GM12878 (cell line): ENCODE results near the gene CALD1. TPM values are rescaled to one million over a fixed set of nuclear protein-coding genes. Genes with fewer than 3 reads are reported as not detected.

ENCODE experiments used
- ATAC-seq: fragments of 200-7000 bp; cut with Tn5 transposase; 3 replicates; pipeline ENCODE4 v1.9.1; 2020; ENCODE audit warnings: mild to moderate bottlenecking, moderate library complexity
- BruUV-seq: library from RNA; stranded (reverse); fragments of 400-500 nt; replicated peaks from 2 replicates; lab custom pipeline; 2021; lab: Mats Ljungman, UMichigan
- CTCF ChIA-PET: fragments of 300-600 bp; sonication (Branson Sonifier 250); formaldehyde crosslinking; extraction: SDS; loops from one replicate; lab custom pipeline; 2021; ENCODE audit warnings: inconsistent platforms; lab: Yijun Ruan, JAX
- POLR2A ChIA-PET: fragments of 350-600 bp; formaldehyde crosslinking; extraction: SDS; loops from one replicate; lab custom pipeline; 2021; ENCODE audit warnings: inconsistent platforms; lab: Charles Lee
- RAD21 ChIA-PET: fragments of 300-600 bp; sonication (Branson Sonifier 250); formaldehyde crosslinking; loops from one replicate; lab custom pipeline; 2023; ENCODE audit warnings: antibody characterized with exemption; ENCODE audit not compliant: unreplicated experiment; lab: Charles Lee
- SMC1A ChIA-PET: fragments of 300-600 bp; sonication (Branson Sonifier 250); formaldehyde crosslinking; loops from one replicate; lab custom pipeline; 2023; ENCODE audit not compliant: unreplicated experiment, uncharacterized antibody; lab: Charles Lee
- DNase-seq: peaks from one replicate; pipeline ENCODE4 v3.0.0-alpha.2; 2011; ENCODE audit warnings: low read depth, low spot score
- FAIRE-seq: peaks from 3 replicates; lab custom pipeline; 2011; peaks lifted over from hg19 to GRCh38; lab: Jason Lieb, UNC
- H2AFZ ChIP-seq: 2 replicates; pipeline ENCODE4 v1.6.0; 2011; ENCODE audit warnings: low read depth, low read length, control low read depth; ENCODE audit not compliant: control insufficient read depth
- H3K27ac ChIP-seq: 2 replicates; pipeline ENCODE4 v1.5.1; 2011; ENCODE audit warnings: control low read depth; ENCODE audit not compliant: control insufficient read depth, insufficient read depth
- H3K27me3 ChIP-seq, 2 experiments: replicated peaks in 1 of 2; 2 replicates each; pipeline versions ENCODE4 v1.6.0 to v1.6.1; 2011; ENCODE audit warnings: low read length in 1 of 2; ENCODE audit not compliant: control insufficient read depth in 2 of 2, insufficient read depth in 2 of 2
- H3K36me3 ChIP-seq, 2 experiments: 2 replicates each; pipeline ENCODE4 v1.5.1; 2011; ENCODE audit warnings: low read length in 1 of 2; ENCODE audit not compliant: control insufficient read depth in 2 of 2, insufficient read depth in 2 of 2
- H3K4me1 ChIP-seq: 2 replicates; pipeline ENCODE4 v1.6.1; 2011; ENCODE audit warnings: mild to moderate bottlenecking, low read length, moderate library complexity, mixed read lengths; ENCODE audit not compliant: control insufficient read depth, insufficient read depth
- H3K4me2 ChIP-seq: 2 replicates; pipeline ENCODE4 v1.6.0; 2011; ENCODE audit warnings: control low read depth; ENCODE audit not compliant: control insufficient read depth, insufficient read depth
- H3K4me3 ChIP-seq: fragments of 200-600 bp; sonication (generic); 2 replicates; pipeline ENCODE4 v1.5.1; 2016
- H3K79me2 ChIP-seq: 2 replicates; pipeline ENCODE4 v1.6.0; 2011; ENCODE audit warnings: low read length; ENCODE audit not compliant: control insufficient read depth, insufficient read depth
- H3K9ac ChIP-seq: 2 replicates; pipeline ENCODE4 v1.8.0; 2011; ENCODE audit warnings: low read length, control low read depth, mixed read lengths; ENCODE audit not compliant: control insufficient read depth, insufficient read depth
- H3K9me3 ChIP-seq: replicated peaks from 3 replicates; pipeline ENCODE4 v1.5.1; 2011; ENCODE audit warnings: mild to moderate bottlenecking, low read length; ENCODE audit not compliant: control insufficient read depth, insufficient read depth
- H4K20me1 ChIP-seq: 2 replicates; pipeline ENCODE4 v1.6.0; 2011; ENCODE audit not compliant: control insufficient read depth, insufficient read depth
- CBX5 ChIP-seq: sonication (generic); IDR thresholded peaks from 2 replicates; pipeline ENCODE4 v1.6.1; 2016; ENCODE audit warnings: low read depth, moderate library complexity, mild to moderate bottlenecking, inconsistent platforms
- MEF2A ChIP-seq: IDR thresholded peaks from 2 replicates; pipeline ENCODE4 v1.6.1; 2011; ENCODE audit warnings: low read depth, mild to moderate bottlenecking, low read length, moderate library complexity; ENCODE audit not compliant: insufficient read depth
- NFYB ChIP-seq: IDR thresholded peaks from 2 replicates; pipeline ENCODE4 v1.6.1; 2011; ENCODE audit warnings: low read depth, mild to moderate bottlenecking, low read length, improper control_type of control experiment, moderate library complexity; ENCODE audit not compliant: insufficient read depth
- NRF1 ChIP-seq: conservative IDR thresholded peaks from 2 replicates; pipeline ENCODE4 v1.6.1; 2011; ENCODE audit warnings: mild to moderate bottlenecking, low read depth, low read length, improper control_type of control experiment
- TAF1 ChIP-seq: IDR thresholded peaks from 2 replicates; pipeline ENCODE4 v1.6.1; 2011; ENCODE audit warnings: mild to moderate bottlenecking, low read depth, low read length, borderline replicate concordance
- WGBS: methylation state at CpG from one replicate; pipeline ENCODE4 v1.1.6; 2016; ENCODE audit warnings: low lambda C conversion rate; ENCODE audit not compliant: insufficient replicate concordance, insufficient coverage; ENCODE audit errors: missing lambda C conversion rate; 5-methylcytosine and 5-hydroxymethylcytosine counted together
- in situ Hi-C: fragments of 300-500 bp; cut with MboI; formaldehyde crosslinking; loops from 9 replicates; pipeline ENCODE4 v1.14.3; 2018; ENCODE audit warnings: mixed read lengths
- intact Hi-C: fragments of 100-400 bp; cut with micrococcal nuclease; formaldehyde crosslinking; loops from one replicate; pipeline ENCODE4 v1.14.2; 2022; ENCODE audit not compliant: unreplicated experiment
- polyA plus RNA-seq, 11 experiments: library from polyadenylated mRNA; depleted of rRNA in 4 of 11; unstranded in 6 of 11; stranded (reverse) in 5 of 11; fragments of >200 nt; fragmentation: Nextera tagmentation in 4 of 11; fragmentation: Illumina TruSeq in 1 of 11; extraction: Ambion mirVana in 4 of 11; extraction: Trizol in 1 of 11; gene quantifications; 1 replicate in 1 of 11; 2 replicates in 10 of 11; pipeline versions ENCODE4 v1.2.1 to v1.2.3, GENCODE V29; 2011 to 2016; ENCODE audit warnings: inconsistent platforms in 2 of 11, missing spikeins in 2 of 11, low read depth in 1 of 11
- total RNA-seq, 4 experiments: library from RNA; depleted of rRNA in 3 of 4; stranded (reverse); fragments of >200 nt in 3 of 4; fragmentation: Illumina TruSeq in 1 of 4; extraction: Trizol in 1 of 4; gene quantifications; 2 replicates each; pipeline versions ENCODE4 v1.2.1 to v1.2.3, GENCODE V29; 2013 to 2021
- TF ChIP-seq, protein P1 (sequence below): fragments of 450-650 bp; formaldehyde crosslinking; IDR thresholded peaks from 2 replicates; pipeline ENCODE4 v1.4.0; 2022; ENCODE audit warnings: mild to moderate bottlenecking, moderate library complexity
- TF ChIP-seq, protein P2 (sequence below): fragments of 450-650 bp; IDR thresholded peaks from 2 replicates; pipeline ENCODE4 v1.6.1; 2017; ENCODE audit warnings: mild to moderate bottlenecking
- TF ChIP-seq, protein P3 (sequence below): IDR thresholded peaks from 2 replicates; pipeline ENCODE4 v1.6.1; 2012; ENCODE audit warnings: mild to moderate bottlenecking, low read depth, low read length

Gene CALD1
- total and polyA plus RNA-seq, 10 of the 15 experiments (the other 5 are each of a cell fraction or from before 2014, with no cell fraction given): 0.03 to 1.3 (median 0.22) TPM

DNA sequence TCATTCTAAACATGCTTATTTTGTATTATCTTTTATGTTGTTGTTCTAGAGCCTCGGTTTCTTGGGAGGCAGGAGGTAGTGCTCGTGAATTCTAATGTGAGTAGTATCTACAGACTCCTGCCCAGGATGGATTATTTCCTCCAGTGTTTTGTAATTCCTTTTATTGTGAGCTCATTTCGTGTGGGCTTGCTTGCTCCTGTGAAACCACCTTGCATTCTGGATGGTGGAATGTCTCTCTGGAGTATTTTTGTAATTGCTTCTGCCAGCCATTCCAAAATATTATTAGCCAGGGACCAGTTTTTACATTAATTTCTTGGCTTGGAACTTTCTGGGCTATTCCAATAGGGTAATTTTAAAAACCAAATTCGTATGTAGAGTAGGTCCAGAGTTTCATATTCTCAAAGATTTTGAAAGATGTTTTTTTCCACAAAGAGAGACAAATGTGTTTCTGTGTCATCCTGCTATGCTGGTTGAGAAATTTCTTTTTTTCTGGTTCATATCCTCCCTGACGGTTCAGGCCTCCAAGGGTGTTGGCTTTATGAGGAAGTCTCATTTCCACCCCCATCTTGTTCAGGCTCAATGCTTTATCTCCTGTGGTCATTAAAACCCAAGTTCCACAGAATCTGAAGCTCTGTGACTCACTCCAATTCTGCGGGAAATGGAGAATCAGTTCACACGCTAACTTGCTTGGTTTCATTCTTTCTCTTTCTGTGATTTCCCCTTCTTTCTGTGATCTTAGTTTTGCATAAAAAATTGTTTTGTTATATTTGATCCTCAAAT is 41.7 kb upstream of the CALD1 start:
- no TSS peak for BruUV-seq
- ATAC-seq: peak; percentile 69
- TF ChIP-seq, protein P1, sequence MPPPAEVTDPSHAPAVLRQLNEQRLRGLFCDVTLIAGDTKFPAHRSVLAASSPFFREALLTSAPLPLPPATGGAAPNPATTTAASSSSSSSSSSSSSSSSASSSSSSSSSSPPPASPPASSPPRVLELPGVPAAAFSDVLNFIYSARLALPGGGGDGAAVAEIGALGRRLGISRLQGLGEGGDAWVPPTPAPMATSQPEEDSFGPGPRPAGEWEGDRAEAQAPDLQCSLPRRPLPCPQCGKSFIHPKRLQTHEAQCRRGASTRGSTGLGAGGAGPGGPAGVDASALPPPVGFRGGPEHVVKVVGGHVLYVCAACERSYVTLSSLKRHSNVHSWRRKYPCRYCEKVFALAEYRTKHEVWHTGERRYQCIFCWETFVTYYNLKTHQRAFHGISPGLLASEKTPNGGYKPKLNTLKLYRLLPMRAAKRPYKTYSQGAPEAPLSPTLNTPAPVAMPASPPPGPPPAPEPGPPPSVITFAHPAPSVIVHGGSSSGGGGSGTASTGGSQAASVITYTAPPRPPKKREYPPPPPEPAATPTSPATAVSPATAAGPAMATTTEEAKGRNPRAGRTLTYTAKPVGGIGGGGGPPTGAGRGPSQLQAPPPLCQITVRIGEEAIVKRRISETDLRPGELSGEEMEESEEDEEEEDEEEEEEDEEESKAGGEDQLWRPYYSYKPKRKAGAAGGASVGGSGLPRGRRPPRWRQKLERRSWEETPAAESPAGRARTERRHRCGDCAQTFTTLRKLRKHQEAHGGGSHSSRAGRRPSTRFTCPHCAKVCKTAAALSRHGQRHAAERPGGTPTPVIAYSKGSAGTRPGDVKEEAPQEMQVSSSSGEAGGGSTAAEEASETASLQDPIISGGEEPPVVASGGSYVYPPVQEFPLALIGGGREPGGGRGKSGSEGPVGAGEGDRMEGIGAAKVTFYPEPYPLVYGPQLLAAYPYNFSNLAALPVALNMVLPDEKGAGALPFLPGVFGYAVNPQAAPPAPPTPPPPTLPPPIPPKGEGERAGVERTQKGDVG: no peak
- no peak for TF ChIP-seq TAF1
- TF ChIP-seq, protein P2, sequence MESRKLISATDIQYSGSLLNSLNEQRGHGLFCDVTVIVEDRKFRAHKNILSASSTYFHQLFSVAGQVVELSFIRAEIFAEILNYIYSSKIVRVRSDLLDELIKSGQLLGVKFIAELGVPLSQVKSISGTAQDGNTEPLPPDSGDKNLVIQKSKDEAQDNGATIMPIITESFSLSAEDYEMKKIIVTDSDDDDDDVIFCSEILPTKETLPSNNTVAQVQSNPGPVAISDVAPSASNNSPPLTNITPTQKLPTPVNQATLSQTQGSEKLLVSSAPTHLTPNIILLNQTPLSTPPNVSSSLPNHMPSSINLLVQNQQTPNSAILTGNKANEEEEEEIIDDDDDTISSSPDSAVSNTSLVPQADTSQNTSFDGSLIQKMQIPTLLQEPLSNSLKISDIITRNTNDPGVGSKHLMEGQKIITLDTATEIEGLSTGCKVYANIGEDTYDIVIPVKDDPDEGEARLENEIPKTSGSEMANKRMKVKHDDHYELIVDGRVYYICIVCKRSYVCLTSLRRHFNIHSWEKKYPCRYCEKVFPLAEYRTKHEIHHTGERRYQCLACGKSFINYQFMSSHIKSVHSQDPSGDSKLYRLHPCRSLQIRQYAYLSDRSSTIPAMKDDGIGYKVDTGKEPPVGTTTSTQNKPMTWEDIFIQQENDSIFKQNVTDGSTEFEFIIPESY: no peak
- TF ChIP-seq NFYB: no peak
- no peak for TF ChIP-seq NRF1
- TF ChIP-seq CBX5: no peak
- TF ChIP-seq, protein P3, sequence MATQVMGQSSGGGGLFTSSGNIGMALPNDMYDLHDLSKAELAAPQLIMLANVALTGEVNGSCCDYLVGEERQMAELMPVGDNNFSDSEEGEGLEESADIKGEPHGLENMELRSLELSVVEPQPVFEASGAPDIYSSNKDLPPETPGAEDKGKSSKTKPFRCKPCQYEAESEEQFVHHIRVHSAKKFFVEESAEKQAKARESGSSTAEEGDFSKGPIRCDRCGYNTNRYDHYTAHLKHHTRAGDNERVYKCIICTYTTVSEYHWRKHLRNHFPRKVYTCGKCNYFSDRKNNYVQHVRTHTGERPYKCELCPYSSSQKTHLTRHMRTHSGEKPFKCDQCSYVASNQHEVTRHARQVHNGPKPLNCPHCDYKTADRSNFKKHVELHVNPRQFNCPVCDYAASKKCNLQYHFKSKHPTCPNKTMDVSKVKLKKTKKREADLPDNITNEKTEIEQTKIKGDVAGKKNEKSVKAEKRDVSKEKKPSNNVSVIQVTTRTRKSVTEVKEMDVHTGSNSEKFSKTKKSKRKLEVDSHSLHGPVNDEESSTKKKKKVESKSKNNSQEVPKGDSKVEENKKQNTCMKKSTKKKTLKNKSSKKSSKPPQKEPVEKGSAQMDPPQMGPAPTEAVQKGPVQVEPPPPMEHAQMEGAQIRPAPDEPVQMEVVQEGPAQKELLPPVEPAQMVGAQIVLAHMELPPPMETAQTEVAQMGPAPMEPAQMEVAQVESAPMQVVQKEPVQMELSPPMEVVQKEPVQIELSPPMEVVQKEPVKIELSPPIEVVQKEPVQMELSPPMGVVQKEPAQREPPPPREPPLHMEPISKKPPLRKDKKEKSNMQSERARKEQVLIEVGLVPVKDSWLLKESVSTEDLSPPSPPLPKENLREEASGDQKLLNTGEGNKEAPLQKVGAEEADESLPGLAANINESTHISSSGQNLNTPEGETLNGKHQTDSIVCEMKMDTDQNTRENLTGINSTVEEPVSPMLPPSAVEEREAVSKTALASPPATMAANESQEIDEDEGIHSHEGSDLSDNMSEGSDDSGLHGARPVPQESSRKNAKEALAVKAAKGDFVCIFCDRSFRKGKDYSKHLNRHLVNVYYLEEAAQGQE: no peak
- TF ChIP-seq MEF2A: no peak

More for the DNA sequence above, 41.7 kb upstream of the CALD1 start:
- WGBS: 12% methylated on average over 7 of the region's 7 CpGs
- ChIA-PET RAD21 (no interaction called here), POLR2A (no interaction called here), CTCF (interaction anchor here (2.4 to 2.9 kb wide), 2 partner anchors 13 kb away, joined by 8 to 9 read pairs; no protein-coding TSS in a partner anchor), SMC1A (interaction anchor here (0.9 to 3.0 kb wide), 3 partner anchors 8 to 27 kb away, joined by 3 to 8 read pairs (median 5); no protein-coding TSS in a partner anchor)
- H3K9ac ChIP-seq: no peak overlapping the region
- no peaks in the 10 kb centered on the region for H4K20me1 ChIP-seq
- no peaks in the 10 kb centered on the region for H3K27me3 ChIP-seq
- H2AFZ ChIP-seq: no peak overlapping the region
- no peak overlapping the region for H3K27ac ChIP-seq
- H3K9me3 ChIP-seq: no peaks in the 10 kb centered on the region
- in situ Hi-C loops (no loop called here), intact Hi-C loops (no loop called here)
- H3K4me2 ChIP-seq: no peak overlapping the region
- H3K4me3 ChIP-seq: no peak overlapping the region
- peak; percentile 36 for DNase-seq
- no peaks in the 10 kb centered on the region for H3K79me2 ChIP-seq
- H3K36me3 ChIP-seq: no peaks in the 10 kb centered on the region
- FAIRE-seq: no peak
- no peaks in the 10 kb centered on the region for H3K4me1 ChIP-seq
